ENCODE measurements around the gene FASTKD3.

DNA sequence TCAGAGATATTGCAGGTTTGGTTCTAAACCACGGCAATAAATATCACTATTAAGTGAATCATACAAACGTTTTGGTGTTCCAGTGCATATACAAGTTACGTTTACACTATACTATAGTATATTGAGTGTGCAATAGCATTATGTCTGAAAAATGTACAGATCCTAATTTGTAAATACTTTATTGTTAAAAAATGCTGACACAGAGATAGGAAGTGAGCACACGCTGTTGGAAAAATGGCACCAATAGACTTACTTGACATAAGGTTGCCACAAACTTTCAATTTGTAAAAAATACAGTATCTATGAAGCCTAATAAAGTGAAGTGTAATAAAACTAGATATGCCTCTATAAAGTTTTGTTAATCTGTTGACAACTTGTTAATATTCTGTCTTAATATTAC is 33.8 kb downstream of the FASTKD3 start:
- TF ChIP-seq POLR2A (IDR thresholded peaks at IDR 0.05) (no peak), EP300 (IDR thresholded peaks at IDR 0.05) (no peak)
- TF ChIP-seq, protein P1, sequence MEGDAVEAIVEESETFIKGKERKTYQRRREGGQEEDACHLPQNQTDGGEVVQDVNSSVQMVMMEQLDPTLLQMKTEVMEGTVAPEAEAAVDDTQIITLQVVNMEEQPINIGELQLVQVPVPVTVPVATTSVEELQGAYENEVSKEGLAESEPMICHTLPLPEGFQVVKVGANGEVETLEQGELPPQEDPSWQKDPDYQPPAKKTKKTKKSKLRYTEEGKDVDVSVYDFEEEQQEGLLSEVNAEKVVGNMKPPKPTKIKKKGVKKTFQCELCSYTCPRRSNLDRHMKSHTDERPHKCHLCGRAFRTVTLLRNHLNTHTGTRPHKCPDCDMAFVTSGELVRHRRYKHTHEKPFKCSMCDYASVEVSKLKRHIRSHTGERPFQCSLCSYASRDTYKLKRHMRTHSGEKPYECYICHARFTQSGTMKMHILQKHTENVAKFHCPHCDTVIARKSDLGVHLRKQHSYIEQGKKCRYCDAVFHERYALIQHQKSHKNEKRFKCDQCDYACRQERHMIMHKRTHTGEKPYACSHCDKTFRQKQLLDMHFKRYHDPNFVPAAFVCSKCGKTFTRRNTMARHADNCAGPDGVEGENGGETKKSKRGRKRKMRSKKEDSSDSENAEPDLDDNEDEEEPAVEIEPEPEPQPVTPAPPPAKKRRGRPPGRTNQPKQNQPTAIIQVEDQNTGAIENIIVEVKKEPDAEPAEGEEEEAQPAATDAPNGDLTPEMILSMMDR (IDR thresholded peaks at IDR 0.05), result no peak
